GM21381 (cell line): ENCODE data around the gene RERE.

Experiments used
- ATAC-seq: cut with Tn5 transposase; IDR thresholded peaks from one replicate; pipeline ENCODE4 v1.9.1; 2021; ENCODE audit warnings: mild to moderate bottlenecking, moderate library complexity; ENCODE audit not compliant: unreplicated experiment

Gene RERE

DNA sequence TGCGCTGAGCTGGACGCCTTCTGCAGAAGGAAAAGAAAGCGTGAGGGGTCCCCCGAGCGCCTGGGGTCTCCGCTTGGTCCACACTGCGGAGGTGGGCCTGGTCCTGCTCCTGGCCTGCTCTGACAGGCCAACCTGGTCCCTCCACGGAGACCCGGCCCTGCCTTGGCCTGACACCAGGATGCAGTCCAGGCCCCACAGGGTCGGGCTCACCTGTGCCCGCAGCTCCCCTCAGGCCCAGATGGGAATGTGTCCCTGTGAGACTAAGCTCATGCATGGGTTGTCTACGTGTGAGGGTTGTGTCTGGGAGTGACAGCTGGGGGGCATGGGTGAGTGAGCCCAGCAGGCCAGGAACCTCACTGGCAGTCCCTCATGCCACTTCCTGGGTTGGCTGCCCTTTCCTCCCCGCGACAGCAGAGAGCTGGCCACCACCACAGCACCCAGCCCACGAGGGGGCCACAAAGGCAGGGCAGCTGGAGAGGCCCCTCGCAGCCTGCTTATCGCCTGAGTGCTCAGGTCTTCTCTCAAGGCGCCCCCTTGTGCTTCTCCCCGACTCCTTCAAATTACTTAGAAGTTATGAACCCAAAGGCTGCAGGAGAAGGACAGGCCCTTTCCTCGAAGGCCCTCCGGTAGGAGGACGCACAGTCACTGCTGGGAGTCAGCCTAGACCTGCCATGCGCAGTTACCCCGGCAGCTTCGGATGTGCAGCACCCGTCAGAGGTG lies 458.4 kb downstream of the RERE start:
- ATAC-seq, result no peak

DNA sequence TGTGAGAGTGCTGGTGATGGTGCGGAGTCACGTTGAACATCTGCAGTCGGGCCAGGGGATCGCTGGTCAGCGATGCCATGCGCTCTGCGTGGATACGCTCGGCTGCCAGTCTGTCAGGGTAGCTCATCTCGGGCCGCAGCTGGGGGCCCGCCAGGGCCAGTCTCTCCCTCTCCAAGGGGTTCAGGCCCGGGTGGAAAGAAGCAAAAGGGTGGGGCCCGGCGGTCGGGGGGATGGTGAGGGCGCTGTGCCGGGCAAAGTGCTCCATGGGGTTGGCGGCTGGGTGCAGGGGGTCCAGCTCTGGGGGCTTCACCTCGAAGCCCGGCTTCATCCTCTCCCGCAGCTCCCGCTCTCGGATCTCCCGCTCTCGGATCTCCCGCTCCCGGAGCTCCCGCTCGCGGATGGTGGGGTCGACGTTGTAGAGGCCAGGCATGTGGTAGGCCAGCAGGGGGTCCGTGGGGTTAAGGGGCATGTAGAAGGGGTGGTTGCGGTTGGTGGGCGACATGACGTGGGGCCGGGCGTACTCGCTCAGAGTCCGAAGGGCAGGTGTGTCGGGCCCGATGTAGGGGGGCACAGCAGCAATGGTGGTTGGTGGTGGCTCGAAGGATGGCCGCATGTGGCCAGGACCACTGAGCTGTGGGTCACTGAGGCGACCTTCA lies 459.1 kb downstream of the RERE start:
- no peak for ATAC-seq

GRCh38 chr1:8357329-8358101 lies 459.9 kb downstream of the RERE start:
- no peak for ATAC-seq

GRCh38 chr1:8356256-8357209 lies 460.9 kb downstream of the RERE start:
- no peak for ATAC-seq

GRCh38 chr1:8355439-8356255 lies 461.8 kb downstream of the RERE start:
- ATAC-seq, result no peak

DNA sequence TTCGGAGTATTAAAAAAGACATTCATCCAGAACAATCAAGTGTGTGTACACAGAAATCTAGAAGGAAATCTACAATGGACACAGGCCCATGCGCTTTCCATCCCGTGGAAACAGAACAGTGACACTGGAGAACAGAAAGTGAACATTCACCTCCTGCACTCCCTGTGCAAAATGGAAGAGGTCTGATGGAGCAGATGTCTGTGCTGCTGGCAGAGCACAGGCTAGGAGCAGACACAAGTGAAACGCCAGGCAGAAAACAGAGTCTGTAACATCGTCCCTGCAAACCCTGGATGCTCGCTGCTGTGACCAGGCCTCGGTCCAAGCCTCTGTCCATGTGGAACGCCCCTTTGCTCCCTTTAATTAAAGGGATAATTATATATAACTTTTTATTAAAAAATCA lies 463.4 kb downstream of the RERE start:
- ATAC-seq, result no peak

GRCh38 chr1:8352886-8353785 lies 464.3 kb downstream of the RERE start:
- no peak for ATAC-seq

DNA sequence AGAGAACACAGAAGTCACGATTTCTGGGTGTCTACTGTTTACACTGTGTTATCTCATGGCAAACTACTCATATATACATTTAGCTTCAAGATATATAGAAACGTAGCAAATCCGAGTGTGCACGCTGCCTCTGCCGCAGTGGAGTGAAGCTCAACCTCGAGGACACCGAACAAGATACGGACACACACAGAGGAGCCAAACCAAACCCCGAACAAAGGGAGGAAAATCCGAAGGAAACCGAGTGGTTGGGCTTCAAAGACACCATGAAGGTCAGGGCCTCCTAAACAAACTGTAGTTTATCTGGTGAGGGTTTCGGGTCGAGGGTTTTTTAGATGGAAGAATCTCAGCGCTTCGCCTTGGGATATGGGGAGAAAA lies 465.0 kb downstream of the RERE start:
- no peak for ATAC-seq

DNA sequence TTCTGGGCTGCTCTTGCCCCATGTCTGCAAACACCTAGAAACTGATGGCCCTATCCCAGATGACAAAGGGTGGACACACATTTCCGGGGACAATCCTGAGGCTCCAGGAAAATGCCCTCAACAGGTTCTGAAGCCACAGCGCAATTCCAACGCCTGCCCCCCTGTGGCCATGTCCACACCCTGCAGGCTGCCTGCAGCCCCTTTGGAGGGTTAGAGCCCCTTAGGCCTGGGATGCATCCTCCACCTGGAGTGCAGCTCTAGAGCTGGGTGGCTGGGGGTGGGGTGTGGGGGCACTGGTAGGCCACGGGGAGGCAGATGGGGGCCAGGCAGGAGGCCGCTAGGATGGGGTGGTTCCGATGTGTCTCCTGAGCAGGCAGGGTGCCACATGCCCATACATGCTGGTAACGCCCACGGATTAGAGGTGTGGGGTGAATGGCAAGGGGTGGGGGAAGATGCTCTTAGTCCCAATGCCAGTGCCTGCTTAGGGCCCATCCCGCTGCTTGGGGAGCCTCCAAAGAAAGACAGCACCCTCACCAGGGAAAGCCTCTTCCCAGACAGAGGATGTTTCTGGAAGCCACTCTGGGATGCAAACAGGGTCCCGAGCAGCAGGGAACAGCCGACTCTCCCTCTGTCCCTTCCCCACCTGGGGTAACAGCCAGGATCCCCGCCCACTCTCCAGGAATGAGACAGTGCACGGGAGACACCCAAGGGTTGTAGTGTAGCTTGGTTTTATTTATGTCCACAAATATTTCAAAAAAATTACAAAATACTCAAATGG lies 465.6 kb downstream of the RERE start:
- ATAC-seq, result no peak

DNA sequence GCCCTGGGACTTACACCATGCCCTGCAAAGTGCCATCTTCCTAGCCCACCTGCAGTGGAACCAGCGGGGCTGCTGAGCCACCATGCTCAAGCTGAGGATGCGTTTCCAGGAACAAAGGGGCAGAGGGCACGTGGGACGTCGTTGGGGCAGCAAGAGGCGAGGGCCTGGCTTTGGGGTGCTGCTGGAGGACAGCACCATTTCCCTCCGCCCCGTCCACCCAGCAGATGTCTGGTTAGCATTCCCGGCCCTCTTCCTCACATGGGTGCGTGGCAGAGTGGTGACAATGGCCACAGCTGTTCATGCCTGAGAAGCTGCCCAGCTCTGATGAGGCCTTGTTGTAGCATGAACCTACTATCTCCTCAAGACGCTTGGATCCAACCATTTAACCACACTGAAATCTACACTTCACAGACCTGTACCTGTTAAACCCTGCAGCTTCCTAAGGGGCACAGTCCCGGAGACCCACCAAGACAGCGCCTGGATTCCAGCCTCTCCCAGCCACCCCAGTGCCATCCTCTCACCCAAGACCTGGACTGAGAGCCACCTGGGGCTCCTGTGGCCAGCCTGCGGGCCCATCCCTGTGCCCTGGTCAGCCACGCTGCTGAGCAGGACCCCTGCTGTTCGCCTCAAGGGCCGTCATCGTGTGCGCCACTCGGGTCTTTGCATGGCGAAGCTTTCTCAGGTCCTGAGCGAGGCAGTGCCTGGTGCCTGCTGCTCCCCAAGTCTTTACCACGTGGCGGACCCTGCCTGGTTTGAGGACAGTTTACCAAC lies 466.3 kb downstream of the RERE start:
- ATAC-seq, result no peak

DNA sequence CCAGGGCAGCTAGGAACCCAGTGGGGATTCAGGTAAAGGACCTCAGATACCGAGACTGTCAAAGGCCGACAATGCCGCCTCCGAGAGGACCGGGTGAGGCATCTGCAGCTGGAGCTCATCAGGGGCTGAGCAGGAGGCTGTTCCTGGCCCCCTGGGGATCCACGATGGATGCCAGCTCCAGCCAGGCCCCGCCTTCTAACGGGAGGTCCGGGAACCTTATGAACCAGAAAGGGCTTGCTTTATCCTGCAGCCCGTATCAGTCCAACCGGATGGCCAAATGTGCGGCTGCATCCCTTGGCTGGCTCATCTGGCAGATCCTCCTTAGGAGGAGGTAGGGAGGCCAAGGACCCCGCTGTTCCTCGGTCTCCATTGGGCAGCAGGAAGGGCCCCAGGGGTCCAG lies 467.5 kb downstream of the RERE start:
- no peak for ATAC-seq

GRCh38 chr1:8349473-8349865 lies 468.0 kb downstream of the RERE start:
- ATAC-seq, result no peak

DNA sequence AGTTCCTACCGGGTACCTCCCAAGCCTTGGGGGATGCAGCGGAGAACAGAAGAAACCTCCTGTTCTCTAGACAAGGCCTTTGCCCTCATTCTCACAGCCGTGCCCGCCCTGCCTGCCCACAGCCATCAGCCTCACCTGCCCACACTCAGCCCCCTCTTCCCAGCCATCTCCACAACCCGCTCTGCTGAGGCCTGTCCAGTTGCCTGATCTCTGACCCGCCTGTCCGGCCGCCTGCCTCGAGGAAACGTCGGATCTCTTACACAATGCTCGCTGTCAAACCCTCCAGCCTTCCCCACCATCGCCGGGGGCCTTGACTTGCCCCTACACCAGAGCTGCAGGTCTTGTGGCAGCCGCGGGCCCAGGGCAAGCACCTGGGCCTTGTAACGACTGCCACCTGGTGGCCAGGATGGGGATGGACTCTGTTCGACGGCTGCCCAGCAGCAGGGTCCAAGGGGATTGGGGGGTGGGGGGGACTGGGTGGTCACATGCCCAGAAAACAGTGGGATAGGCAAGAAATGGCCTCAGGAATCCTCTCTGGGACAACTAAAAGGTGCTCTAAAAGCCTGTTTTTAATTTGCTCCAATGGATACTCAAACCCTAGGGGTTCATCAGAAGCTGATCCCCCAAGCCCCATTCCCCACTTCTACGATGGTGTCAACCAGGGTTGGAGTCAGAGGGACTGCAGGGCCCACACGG lies 468.5 kb downstream of the RERE start:
- no peak for ATAC-seq

- no peak for ATAC-seq
These were observed 469.2 kb downstream of the RERE start for GRCh38 chr1:8348047-8348776.

DNA sequence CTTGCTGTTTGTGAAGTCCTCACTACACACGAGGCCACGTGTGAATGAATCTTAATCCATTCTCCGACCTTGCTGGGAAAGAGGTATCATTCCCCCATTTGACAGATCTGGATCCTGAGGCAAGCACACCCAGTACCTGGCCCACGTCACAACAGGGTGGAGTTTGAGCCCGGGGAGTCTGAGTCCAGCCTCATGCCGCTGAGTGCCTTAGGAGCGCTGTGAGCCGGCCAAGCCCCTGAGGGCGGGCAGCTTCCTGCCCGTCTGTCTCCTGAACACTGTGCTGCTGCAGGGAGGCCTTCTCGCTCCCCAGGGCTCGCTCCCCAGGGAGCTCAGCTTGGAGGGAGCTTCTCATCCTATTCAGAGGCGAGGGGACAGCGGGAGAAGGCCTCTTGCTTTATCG lies 469.8 kb downstream of the RERE start:
- ATAC-seq, result no peak
